Natural killer cell treated with Interleukin-12 subunit alpha and Interleukin-12 subunit beta and Interleukin-15 and Interleukin-18, amount 100 ng/mL, for 72 hours (primary cell): ENCODE results near the gene GPR137. TPM values are rescaled to one million over a fixed set of nuclear protein-coding genes. Genes with fewer than 3 reads are reported as not detected.

Source experiments
- ATAC-seq, 2 donors: fragments of 150-1000 bp; cut with Tn5 transposase in 1 of 2; sonication (Bioruptor Pico), chemical (Tn5 transposase) in 1 of 2; 2 replicates each; pipeline ENCODE4 v1.10.0; 2021
- DNase-seq: peaks from one replicate; pipeline ENCODE4 v3.0.0; 2022; ENCODE audit warnings: low spot score
- H3K27ac Mint-ChIP-seq, 2 donors: 1 replicate in 1 of 2; 2 replicates in 1 of 2; pipeline ENCODE4 v1.8.0; 2022; ENCODE audit warnings: mixed read lengths in 2 of 2, mild to moderate bottlenecking in 1 of 2, moderate library complexity in 1 of 2
- H3K27me3 Mint-ChIP-seq, 2 donors: 1 replicate in 1 of 2; 2 replicates in 1 of 2; pipeline ENCODE4 v1.8.0; 2022; ENCODE audit warnings: mixed read lengths in 2 of 2
- H3K36me3 Mint-ChIP-seq: one replicate; pipeline ENCODE4 v1.8.0; 2022; ENCODE audit warnings: mixed read lengths
- H3K4me1 Mint-ChIP-seq, 2 donors: 1 replicate in 1 of 2; 2 replicates in 1 of 2; pipeline ENCODE4 v1.8.0; 2022; ENCODE audit warnings: low read depth in 2 of 2, mixed read lengths in 2 of 2, mild to moderate bottlenecking in 1 of 2
- H3K4me3 Mint-ChIP-seq: one replicate; pipeline ENCODE4 v1.8.0; 2022; ENCODE audit warnings: mixed read lengths
- H3K9me3 Mint-ChIP-seq: 2 replicates; pipeline ENCODE4 v1.8.0; 2022; ENCODE audit warnings: mixed read lengths
- total RNA-seq, 2 donors: library from RNA; stranded (reverse); gene quantifications; one replicate each; pipeline ENCODE4 v1.2.3, GENCODE V29; 2022

GPR137 gene
- total RNA-seq, 2 donors from 2014 or later: 40.9 to 62.7 TPM

DNA sequence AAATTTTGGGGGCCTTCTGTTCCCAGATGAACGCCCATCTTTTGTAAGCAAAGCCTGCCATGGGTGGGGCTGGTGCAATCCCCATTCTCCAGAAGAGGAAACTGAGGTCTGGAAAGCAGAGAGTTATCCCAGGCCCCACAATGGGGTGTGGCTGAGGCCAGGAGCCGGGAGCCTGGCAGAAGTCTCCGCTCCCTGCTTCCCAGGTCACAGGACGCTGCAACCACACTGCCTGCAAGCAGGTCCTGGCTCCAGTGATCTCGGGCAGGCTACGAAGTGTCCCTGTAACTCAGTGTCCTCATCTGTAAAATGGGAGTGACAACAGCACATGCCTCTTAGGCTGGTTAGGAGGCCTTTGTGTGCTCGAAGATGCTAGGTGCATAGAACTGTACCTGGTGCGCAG lies 32.6 kb upstream of the GPR137 start:
- ATAC-seq (no peak), DNase-seq (no peak)
- H3K27me3 Mint-ChIP-seq: no peaks in the 10 kb centered on the region
- H3K9me3 Mint-ChIP-seq: no peaks in the 10 kb centered on the region
- no peak overlapping the region for H3K27ac Mint-ChIP-seq
- H3K4me1 Mint-ChIP-seq: peaks cover 8 to 18% of the 10 kb centered on the region in 2 donors
- peak overlapping the region; percentile 89 for H3K4me3 Mint-ChIP-seq
- no peaks in the 10 kb centered on the region for H3K36me3 Mint-ChIP-seq

DNA sequence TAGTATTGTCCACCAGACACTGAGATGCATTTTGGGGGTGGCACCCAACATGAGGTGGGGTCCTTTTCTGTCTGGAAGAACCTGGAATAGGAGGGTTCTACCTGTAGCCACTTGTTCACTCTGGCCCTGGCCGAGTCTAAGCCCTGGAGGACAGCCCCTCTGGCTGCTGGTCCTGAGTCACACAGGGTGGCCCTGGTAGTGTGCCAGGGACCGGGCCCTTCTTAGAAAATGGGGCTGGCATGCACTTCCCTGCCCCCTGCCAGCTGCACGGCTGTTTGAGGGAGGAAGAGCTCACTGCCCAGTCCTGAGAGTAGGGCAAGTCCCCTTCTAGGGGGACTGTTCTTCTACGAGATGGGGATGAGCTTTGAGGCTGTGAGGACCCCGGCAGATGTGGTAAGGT lies 32.2 kb upstream of the GPR137 start:
- Mint-ChIP-seq H3K4me1 (peaks cover 6 to 16% of the 10 kb centered on the region in 2 donors), H3K27me3 (no peaks in the 10 kb centered on the region), H3K27ac (peak overlapping the region in 1 of 2 donors; percentile 76), H3K36me3 (no peaks in the 10 kb centered on the region), H3K4me3 (peak overlapping the region; percentile 12), H3K9me3 (no peaks in the 10 kb centered on the region)
- ATAC-seq (no peak), DNase-seq (no peak)

DNA sequence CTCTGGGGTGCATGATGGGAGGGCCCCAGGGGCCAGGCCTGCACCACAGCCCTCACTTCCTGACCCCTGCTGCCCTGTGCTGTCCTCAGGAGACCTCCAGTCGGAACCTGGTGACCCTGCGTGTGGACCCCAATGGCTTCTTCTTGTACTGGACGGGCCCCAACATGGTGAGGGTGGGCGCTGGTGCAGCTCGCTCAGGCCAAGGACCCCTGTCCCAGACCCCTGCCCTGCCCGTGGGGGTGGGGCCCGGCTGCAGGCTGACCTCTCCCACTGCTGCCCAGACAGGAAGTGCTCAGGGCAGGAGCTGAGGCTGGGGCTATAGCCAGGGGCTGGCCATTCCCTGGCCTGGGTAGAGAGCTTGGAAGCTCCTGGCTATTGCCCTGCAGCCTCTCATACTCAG lies 31.3 kb upstream of the GPR137 start:
- no peak overlapping the region for H3K27ac Mint-ChIP-seq
- peaks cover 1% of the 10 kb centered on the region for H3K36me3 Mint-ChIP-seq
- DNase-seq (no peak), ATAC-seq (no peak)
- H3K4me3 Mint-ChIP-seq: no peak overlapping the region
- no peaks in the 10 kb centered on the region for H3K27me3 Mint-ChIP-seq
- H3K4me1 Mint-ChIP-seq: peaks cover 8 to 17% of the 10 kb centered on the region in 2 donors
- H3K9me3 Mint-ChIP-seq: no peaks in the 10 kb centered on the region

DNA sequence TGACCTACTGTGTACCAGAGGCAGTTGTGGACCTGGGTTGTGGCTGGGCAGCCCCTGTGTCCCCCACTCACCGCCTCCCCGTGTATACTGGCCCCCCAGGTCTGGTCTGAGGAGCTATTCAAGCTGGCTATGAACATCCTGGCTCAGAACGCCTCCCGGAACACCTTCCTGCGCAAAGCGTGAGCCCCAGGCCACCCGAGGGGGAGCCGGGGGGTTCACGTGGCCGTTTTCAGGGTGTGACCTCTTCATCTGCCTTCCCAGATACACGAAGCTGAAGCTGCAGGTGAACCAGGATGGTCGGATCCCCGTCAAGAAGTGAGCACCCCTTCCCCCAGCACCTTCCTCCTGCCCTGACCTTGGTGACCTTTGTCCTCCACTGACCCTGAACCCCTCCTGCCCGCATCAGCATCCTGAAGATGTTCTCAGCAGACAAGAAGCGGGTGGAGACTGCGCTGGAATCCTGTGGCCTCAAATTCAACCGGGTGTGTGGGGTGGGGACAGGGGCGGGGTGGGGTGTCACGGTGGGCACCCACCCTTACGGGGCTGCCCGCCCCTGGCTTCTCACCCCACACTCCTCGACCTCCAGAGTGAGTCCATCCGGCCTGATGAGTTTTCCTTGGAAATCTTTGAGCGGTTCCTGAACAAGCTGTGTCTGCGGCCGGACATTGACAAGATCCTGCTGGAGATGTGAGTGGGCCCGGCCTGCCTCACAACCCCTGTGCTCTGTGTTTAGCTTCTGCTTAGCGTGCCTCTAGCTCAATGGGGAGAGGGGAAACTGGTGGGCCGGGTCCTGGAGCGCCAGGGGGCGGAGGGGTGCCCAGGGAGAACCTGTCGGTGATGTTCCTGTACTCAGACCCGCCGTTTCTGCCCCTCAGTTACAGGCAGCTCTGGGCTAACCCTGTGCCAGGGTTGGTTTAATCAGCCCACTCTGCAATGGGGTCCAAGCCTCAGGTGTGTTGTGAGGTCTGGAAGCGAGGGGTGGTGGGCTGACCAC lies 30.2 kb upstream of the GPR137 start:
- DNase-seq (no peak), ATAC-seq (no peak)
- Mint-ChIP-seq H3K4me3 (no peak overlapping the region), H3K9me3 (no peaks in the 10 kb centered on the region), H3K27me3 (no peaks in the 10 kb centered on the region), H3K36me3 (peaks cover 8% of the 10 kb centered on the region), H3K4me1 (peaks cover 16 to 26% of the 10 kb centered on the region in 2 donors), H3K27ac (no peak overlapping the region)

DNA sequence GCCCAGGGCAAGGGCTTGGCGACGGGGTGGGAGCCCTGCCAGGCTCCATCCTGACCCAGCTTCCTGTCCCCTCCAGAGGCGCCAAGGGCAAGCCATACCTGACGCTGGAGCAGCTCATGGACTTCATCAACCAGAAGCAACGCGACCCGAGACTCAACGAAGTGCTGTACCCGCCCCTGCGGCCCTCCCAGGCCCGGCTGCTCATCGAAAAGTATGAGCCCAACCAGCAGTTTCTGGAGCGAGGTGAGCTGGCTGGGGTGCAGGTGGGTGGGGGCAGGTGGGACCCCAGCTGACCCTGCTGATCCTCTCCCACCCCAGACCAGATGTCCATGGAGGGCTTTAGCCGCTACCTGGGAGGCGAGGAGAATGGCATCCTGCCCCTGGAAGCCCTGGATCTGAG lies 29.3 kb upstream of the GPR137 start:
- H3K4me1 Mint-ChIP-seq: peaks cover 16 to 26% of the 10 kb centered on the region in 2 donors
- no peak overlapping the region for H3K4me3 Mint-ChIP-seq
- peaks cover 8% of the 10 kb centered on the region for H3K36me3 Mint-ChIP-seq
- no peaks in the 10 kb centered on the region for H3K9me3 Mint-ChIP-seq
- DNase-seq (no peak), ATAC-seq (no peak)
- no peak overlapping the region for H3K27ac Mint-ChIP-seq
- H3K27me3 Mint-ChIP-seq: no peaks in the 10 kb centered on the region

DNA sequence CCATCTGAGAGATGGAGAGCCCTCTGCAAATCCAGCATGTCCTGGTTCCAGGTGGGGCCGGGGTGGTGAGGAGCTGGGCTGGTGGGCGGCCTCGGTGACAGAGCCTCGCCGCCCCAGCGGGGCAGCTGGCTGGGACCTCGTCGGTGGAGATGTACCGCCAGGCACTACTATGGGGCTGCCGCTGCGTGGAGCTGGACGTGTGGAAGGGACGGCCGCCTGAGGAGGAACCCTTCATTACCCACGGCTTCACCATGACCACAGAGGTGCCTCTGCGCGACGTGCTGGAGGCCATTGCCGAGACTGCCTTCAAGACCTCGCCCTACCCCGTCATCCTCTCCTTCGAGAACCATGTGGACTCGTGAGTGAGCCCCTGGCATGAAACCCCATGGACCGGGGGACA lies 27.3 kb upstream of the GPR137 start:
- DNase-seq (no peak), ATAC-seq (no peak)
- Mint-ChIP-seq H3K9me3 (no peaks in the 10 kb centered on the region), H3K36me3 (peaks cover 8% of the 10 kb centered on the region), H3K4me3 (no peak overlapping the region), H3K4me1 (peaks cover 10 to 20% of the 10 kb centered on the region in 2 donors), H3K27me3 (no peaks in the 10 kb centered on the region), H3K27ac (peak overlapping the region in 1 of 2 donors; percentile 53)

DNA sequence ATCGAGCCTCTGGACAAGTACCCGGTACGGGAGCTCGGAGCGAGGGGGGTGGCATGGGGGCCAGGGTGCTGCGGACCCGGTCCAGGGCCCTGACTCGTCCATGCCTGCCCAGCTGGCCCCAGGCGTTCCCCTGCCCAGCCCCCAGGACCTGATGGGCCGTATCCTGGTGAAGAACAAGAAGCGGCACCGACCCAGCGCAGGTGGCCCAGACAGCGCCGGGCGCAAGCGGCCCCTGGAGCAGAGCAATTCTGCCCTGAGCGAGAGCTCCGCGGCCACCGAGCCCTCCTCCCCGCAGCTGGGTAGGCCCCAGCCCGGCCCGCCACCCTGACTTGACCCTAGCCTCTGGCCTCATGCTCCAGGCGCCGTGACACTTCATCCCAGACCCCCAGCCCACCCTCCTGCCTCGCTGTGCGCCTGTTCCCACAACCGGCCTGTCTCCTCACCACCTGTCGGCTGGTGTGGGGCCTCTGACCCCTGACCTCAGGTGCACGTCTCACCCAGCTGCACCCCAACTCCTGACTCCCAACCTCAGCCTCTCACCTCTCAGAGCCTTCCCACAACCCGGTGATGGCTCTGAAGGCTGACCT lies 26.6 kb upstream of the GPR137 start:
- peaks cover 10 to 15% of the 10 kb centered on the region in 2 donors for H3K4me1 Mint-ChIP-seq
- peak overlapping the region; percentile 6 for H3K4me3 Mint-ChIP-seq
- peaks cover 8% of the 10 kb centered on the region for H3K36me3 Mint-ChIP-seq
- H3K27me3 Mint-ChIP-seq: no peaks in the 10 kb centered on the region
- no peaks in the 10 kb centered on the region for H3K9me3 Mint-ChIP-seq
- no peak for ATAC-seq
- H3K27ac Mint-ChIP-seq: peak overlapping the region; percentile 52 to 84
- no peak for DNase-seq

DNA sequence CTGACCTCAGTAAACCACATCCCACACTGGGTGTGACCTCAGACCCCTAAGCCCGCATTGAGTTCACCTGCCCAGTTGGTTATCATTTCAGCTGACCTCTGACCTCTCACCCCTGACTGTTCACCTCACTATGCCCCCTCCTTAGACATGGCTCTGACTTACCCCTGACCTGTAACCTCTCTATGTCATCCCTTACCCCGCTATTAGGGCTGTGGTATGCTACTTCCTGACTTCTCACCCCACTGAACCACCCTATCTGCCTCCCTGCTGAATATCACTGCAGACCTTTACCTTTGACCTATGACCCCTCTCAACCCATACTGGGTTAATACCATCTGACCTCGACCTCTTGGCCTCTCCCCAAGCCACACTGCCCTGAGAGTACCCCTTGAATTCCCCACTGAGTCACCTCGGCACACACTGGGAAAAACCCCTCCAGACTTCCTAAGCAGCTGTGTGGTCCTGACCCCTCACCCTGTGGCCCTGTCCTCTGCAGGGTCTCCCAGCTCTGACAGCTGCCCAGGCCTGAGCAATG lies 26.0 kb upstream of the GPR137 start:
- peaks cover 10 to 15% of the 10 kb centered on the region in 2 donors for H3K4me1 Mint-ChIP-seq
- no peaks in the 10 kb centered on the region for H3K27me3 Mint-ChIP-seq
- H3K9me3 Mint-ChIP-seq: no peaks in the 10 kb centered on the region
- no peak for DNase-seq
- peak overlapping the region; percentile 6 for H3K4me3 Mint-ChIP-seq
- peaks cover 8% of the 10 kb centered on the region for H3K36me3 Mint-ChIP-seq
- ATAC-seq: peak; percentile 39 to 77
- peak overlapping the region; percentile 52 to 84 for H3K27ac Mint-ChIP-seq

DNA sequence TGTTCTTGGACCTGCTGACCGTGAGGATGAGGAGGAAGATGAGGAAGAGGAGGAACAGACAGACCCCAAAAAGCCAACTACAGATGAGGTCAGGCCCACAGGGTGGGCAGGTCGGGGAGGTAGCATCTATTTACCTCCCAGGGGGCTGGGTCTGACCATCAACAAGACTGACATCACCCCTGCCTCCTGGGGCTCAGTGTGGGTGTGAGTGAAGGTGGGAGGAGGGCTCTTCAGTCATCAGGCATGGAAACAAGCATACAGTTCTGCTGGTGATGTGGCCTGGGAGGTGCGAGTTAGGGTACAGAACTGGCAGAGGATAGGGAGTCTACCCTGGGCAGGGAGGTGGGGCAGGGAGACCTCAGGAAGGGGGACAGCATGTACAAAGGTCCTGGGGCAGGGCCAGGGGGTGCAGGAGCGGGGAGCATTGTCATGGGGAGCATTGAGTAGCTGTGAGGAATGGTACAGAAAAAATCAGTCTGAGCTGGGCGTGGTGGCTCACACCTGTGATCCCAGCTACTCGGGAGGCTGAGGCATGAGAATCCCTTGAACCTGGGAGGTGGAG lies 25.4 kb upstream of the GPR137 start:
- DNase-seq: no peak
- no peaks in the 10 kb centered on the region for H3K27me3 Mint-ChIP-seq
- no peaks in the 10 kb centered on the region for H3K9me3 Mint-ChIP-seq
- H3K36me3 Mint-ChIP-seq: peaks cover 8% of the 10 kb centered on the region
- H3K4me1 Mint-ChIP-seq: peaks cover 10 to 15% of the 10 kb centered on the region in 2 donors
- H3K4me3 Mint-ChIP-seq: peak overlapping the region; percentile 6
- peak in 1 of 2 donors; percentile 17 for ATAC-seq
- H3K27ac Mint-ChIP-seq: peak overlapping the region; percentile 52 to 84

DNA sequence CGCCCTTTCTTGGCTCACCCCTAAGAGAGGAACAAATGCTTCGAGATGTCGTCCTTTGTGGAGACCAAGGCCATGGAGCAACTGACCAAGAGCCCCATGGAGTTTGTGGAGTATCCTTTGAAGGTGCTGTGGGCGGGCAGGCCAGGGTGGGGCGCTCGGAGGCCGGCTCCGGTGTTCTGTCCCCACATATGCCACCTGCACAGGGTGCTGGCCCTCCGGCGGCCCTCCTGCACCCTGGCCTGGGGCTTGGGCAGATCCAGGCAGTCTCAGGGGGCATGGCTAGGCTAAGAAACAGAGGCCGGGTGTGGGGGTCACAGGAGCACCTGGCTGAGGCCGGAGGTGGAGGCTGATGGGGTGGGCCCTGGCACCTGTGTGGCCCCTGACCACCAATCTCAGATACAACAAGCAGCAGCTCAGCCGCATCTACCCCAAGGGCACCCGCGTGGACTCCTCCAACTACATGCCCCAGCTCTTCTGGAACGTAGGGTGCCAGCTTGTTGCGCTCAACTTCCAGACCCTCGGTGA lies 24.0 kb upstream of the GPR137 start:
- H3K4me3 Mint-ChIP-seq: no peak overlapping the region
- H3K9me3 Mint-ChIP-seq: no peaks in the 10 kb centered on the region
- peaks cover 10 to 15% of the 10 kb centered on the region in 2 donors for H3K4me1 Mint-ChIP-seq

DNA sequence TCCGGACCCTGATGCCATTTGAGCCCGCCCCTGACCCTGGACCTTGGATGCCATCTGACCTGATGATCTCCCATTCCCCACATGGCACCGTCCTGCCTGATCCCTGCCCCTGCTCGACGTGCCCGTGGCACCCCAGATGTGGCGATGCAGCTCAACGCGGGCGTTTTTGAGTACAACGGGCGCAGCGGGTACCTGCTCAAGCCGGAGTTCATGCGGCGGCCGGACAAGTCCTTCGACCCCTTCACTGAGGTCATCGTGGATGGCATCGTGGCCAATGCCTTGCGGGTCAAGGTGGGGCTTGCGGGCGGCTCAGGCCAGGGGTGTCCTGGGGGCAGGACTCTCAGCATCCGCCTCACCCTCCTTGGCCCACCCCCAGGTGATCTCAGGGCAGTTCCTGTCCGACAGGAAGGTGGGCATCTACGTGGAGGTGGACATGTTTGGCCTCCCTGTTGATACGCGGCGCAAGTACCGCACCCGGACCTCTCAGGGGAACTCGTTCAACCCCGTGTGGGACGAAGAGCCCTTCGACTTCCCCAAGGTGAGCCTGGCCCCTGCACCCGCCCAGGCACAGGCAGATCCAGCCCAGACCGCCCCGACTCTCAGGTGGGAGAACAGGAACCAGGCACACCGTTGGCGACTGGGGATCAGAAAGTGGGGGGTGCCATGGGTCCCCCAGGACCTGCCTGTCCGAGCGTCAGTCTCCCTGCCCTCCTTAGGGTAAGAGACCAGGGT lies 23.2 kb upstream of the GPR137 start:
- Mint-ChIP-seq H3K4me1 (peaks cover 11 to 15% of the 10 kb centered on the region in 2 donors), H3K27me3 (no peaks in the 10 kb centered on the region), H3K36me3 (peaks cover 8% of the 10 kb centered on the region), H3K9me3 (no peaks in the 10 kb centered on the region), H3K27ac (no peak overlapping the region), H3K4me3 (no peak overlapping the region)
- ATAC-seq (no peak), DNase-seq (no peak)

More for the DNA sequence above, 24.0 kb upstream of the GPR137 start:
- Mint-ChIP-seq H3K27ac (no peak overlapping the region), H3K36me3 (peaks cover 8% of the 10 kb centered on the region), H3K27me3 (no peaks in the 10 kb centered on the region)
- DNase-seq: no peak
- no peak for ATAC-seq

DNA sequence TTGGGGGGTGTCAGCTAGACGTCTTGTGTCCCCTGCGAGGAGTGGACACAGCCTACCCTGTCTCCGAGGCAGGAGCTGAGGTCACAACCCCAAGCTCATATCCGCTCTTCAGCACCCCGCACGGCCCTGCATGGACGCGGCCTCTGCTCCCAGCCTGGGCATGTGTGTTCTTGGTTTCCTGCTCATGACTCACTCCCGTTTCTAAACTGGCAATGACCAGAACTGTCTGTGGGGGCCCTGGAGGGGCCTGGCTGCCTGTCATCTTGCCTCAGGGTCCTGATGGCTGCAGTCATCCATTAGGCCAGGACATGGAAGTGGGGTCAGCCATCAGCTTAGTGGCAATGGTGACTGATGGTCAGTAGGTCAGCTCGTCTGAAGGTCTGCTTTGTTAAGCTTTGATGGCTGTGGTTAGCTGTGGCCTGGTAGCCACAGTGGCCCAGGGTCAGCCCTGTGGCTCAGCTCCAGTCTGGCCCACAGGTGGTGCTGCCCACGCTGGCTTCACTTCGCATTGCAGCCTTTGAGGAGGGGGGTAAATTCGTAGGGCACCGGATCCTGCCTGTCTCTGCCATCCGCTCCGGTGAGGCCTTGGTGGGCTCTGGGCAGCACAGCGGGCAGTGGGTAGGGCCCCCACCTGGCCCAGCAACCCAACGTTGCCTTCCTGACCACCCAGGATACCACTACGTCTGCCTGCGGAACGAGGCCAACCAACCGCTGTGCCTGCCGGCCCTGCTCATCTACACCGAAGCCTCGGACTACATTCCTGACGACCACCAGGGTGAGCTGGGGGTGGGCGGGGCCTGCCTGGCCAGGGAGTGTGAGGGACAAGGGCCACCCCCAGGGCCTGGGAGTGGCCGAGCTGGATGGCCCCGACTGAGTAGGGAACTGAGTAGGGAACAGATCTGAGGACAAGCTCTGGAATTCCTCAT lies 22.4 kb upstream of the GPR137 start:
- peaks cover 19 to 23% of the 10 kb centered on the region in 2 donors for H3K4me1 Mint-ChIP-seq
- no peak overlapping the region for H3K27ac Mint-ChIP-seq
- ATAC-seq: no peak
- no peaks in the 10 kb centered on the region for H3K27me3 Mint-ChIP-seq
- DNase-seq: no peak
- H3K4me3 Mint-ChIP-seq: no peak overlapping the region
- H3K9me3 Mint-ChIP-seq: no peaks in the 10 kb centered on the region
- peaks cover 8% of the 10 kb centered on the region for H3K36me3 Mint-ChIP-seq
